Mesodermal cell (in vitro differentiated cells): Measurements from ENCODE around the gene STEAP4.

Experiments used
- H3K27ac ChIP-seq: 2 replicates; pipeline ENCODE4 v1.7.0; 2013; ENCODE audit warnings: mild to moderate bottlenecking, low read depth, low read length, moderate library complexity; ENCODE audit not compliant: severe bottlenecking
- H3K36me3 ChIP-seq: 2 replicates; pipeline ENCODE4 v1.7.1; 2013; ENCODE audit warnings: mild to moderate bottlenecking, low read length, moderate library complexity; ENCODE audit not compliant: control insufficient read depth, insufficient read depth
- H3K4me1 ChIP-seq: one replicate; pipeline ENCODE4 v1.7.1; 2013; ENCODE audit warnings: mild to moderate bottlenecking, low read length; ENCODE audit not compliant: insufficient read depth, control insufficient read depth, poor library complexity, severe bottlenecking
- H3K4me3 ChIP-seq: 2 replicates; pipeline ENCODE4 v1.7.0; 2013; ENCODE audit warnings: low read length, control low read depth, mild to moderate bottlenecking; ENCODE audit not compliant: insufficient read depth, poor library complexity, severe bottlenecking; ENCODE audit errors: extremely low read depth
- H3K9me3 ChIP-seq: 2 replicates; pipeline ENCODE4 v1.7.1; 2013; ENCODE audit warnings: mild to moderate bottlenecking, low read length, moderate library complexity; ENCODE audit not compliant: control insufficient read depth
- WGBS, 2 experiments: methylation state at CpG; one replicate each; pipeline ENCODE4 v1.1.5; 2013; ENCODE audit warnings: missing lambda C conversion rate in 2 of 2; ENCODE audit not compliant: insufficient coverage in 2 of 2; 5-methylcytosine and 5-hydroxymethylcytosine counted together

The STEAP4 gene

DNA sequence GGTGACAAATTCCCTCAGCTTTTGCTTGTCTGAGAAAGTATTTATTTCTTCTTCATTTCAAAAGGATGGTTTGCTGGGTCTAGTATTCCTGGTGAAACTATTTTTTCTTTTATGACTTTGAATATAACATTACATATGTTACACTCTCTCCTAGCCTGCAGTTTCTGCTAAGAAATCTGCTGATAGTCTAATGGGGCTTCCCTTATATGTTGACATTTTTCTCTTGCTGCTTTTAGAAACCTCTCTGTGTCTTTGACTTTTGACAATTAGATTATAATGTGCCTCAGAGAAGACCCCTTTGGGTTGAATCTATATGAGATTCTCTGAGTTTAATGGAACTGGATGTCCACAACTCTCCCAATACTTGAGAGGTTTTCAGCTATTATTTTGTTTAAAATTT, 53.1 kb downstream of the STEAP4 start:
- no peaks in the 10 kb centered on the region for H3K36me3 ChIP-seq
- H3K27ac ChIP-seq, result no peak overlapping the region
- H3K4me1 ChIP-seq, result peaks cover 4% of the 10 kb centered on the region
- H3K4me3 ChIP-seq, result no peak overlapping the region
- peaks cover 3% of the 10 kb centered on the region for H3K9me3 ChIP-seq

DNA sequence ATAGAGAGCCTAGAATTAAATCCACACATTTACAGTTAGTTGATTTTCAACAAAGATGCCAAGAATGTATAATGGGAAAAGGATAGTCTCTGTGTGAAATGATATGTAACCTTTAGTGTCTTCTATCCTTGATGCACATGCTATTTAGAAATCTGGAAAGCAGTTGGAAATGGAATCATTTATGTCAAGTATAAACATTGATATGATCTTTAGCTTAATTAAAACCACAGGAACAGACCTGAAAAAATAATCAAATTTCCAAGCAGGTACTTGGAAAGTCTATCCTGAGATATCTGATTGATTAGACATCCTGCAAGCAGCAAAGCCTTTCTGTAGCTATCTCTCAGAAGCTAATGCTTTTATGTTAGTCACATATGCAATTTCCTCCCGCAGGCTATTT, 62.4 kb downstream of the STEAP4 start:
- WGBS, 2 experiments, result no CpG with 5 or more reads among the region's 1 CpG

GRCh38 chr7:88243345-88243909, 63.3 kb downstream of the STEAP4 start:
- Histone ChIP-seq H3K9me3 (no peaks in the 10 kb centered on the region), H3K4me1 (no peaks in the 10 kb centered on the region), H3K36me3 (no peaks in the 10 kb centered on the region), H3K4me3 (no peak overlapping the region), H3K27ac (no peak overlapping the region)
- WGBS, 2 experiments, result 80 to 83% methylated on average over 1 of the region's 2 CpGs

More for the DNA sequence above, 62.4 kb downstream of the STEAP4 start:
- no peaks in the 10 kb centered on the region for H3K4me1 ChIP-seq
- no peaks in the 10 kb centered on the region for H3K9me3 ChIP-seq
- no peak overlapping the region for H3K4me3 ChIP-seq
- H3K36me3 ChIP-seq, result no peaks in the 10 kb centered on the region
- H3K27ac ChIP-seq, result no peak overlapping the region

DNA sequence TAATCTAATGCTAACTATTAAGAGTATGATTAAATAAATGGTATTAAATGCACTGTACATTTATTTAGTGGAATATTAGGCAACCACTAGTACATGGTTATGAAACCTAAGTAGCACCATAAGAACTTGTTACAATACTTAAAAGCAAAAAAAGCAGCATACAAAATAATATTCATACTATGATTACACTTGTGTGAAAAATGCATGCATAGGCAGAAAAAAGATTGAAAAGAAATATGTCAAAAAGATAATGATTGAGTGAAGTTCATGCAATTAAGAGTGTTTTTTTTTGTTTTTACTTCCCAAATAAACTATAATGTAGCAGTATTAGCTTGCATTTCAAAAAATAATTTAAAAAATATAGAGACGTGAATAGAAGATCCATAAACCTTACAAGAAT, 66.8 kb downstream of the STEAP4 start:
- no peak overlapping the region for H3K4me3 ChIP-seq
- no peaks in the 10 kb centered on the region for H3K9me3 ChIP-seq
- no CpG with 5 or more reads among the region's 1 CpG for WGBS, 2 experiments

GRCh38 chr7:88233828-88234227, 72.9 kb downstream of the STEAP4 start:
- Histone ChIP-seq H3K9me3 (no peaks in the 10 kb centered on the region), H3K36me3 (no peaks in the 10 kb centered on the region), H3K27ac (no peak overlapping the region), H3K4me1 (no peaks in the 10 kb centered on the region), H3K4me3 (no peak overlapping the region)

More for the DNA sequence above, 66.8 kb downstream of the STEAP4 start:
- Histone ChIP-seq H3K27ac (no peak overlapping the region), H3K36me3 (no peaks in the 10 kb centered on the region), H3K4me1 (no peaks in the 10 kb centered on the region)

DNA sequence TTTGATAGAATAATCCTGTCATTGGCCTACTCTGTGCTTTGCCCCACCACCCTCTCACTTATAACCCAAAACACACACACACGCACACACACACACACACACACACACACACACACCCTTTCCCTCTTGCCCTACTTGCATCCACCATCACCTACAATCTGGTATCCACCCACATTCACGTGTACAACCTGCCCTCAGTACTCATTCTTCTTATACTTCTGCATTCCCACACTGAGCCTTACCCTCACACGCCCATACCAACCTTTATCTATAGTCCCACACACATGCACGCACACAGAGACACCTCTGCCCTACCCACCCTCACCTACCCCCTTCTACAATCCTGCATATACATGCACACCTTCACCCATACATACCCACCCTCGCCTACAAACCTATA, 76.0 kb downstream of the STEAP4 start:
- WGBS, 2 experiments, result 72 to 77% methylated on average over 4 of the region's 5 CpGs
- no peak overlapping the region for H3K4me3 ChIP-seq
- H3K36me3 ChIP-seq, result no peaks in the 10 kb centered on the region
- no peak overlapping the region for H3K27ac ChIP-seq
- no peaks in the 10 kb centered on the region for H3K4me1 ChIP-seq
- H3K9me3 ChIP-seq, result peaks cover 4% of the 10 kb centered on the region

DNA sequence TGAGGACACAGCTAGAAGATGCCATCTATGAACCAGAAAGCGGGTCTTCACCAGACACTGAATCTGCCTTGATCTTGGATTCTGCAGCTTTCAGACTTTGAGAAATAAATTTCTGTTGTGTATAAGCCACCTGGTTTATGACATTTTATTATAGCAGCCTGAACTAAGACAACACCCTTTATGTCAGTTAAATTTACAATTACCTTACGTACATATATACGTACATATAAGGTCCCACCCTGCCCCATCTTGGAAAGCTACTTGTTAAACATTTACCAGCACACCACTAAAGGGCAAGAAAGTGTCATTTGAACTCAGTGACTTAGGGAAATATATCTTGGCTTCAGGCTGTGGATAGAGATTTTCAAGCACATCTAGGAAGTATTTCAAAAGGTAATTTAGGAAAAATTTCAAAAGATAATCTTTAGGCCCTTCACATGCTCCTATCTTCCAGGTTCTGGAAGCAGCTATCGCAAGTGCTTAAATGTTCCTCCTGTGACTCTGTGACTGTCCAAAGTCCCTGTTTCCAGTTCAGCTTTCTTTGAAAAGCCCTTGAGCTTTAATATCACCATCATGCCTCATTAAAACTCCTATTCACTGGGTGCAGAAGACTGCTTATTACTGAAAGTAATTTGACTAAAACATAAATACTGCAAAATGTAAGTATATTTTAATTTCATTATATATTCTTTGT, 77.2 kb downstream of the STEAP4 start:
- 100% methylated on average over 2 to 4 of the region's 4 CpGs for WGBS, 2 experiments
- Histone ChIP-seq H3K36me3 (no peaks in the 10 kb centered on the region), H3K9me3 (peaks cover 4% of the 10 kb centered on the region), H3K4me1 (no peaks in the 10 kb centered on the region), H3K27ac (no peak overlapping the region), H3K4me3 (no peak overlapping the region)

- no peak overlapping the region for H3K4me3 ChIP-seq
- H3K27ac ChIP-seq, result no peak overlapping the region
- H3K36me3 ChIP-seq, result no peaks in the 10 kb centered on the region
- WGBS, 2 experiments, result 87 to 92% methylated on average over 6 of the region's 6 CpGs
- H3K4me1 ChIP-seq, result no peaks in the 10 kb centered on the region
- H3K9me3 ChIP-seq, result peaks cover 4% of the 10 kb centered on the region
Measured at GRCh38 chr7:88226886-88227516, 79.7 kb downstream of the STEAP4 start.

DNA sequence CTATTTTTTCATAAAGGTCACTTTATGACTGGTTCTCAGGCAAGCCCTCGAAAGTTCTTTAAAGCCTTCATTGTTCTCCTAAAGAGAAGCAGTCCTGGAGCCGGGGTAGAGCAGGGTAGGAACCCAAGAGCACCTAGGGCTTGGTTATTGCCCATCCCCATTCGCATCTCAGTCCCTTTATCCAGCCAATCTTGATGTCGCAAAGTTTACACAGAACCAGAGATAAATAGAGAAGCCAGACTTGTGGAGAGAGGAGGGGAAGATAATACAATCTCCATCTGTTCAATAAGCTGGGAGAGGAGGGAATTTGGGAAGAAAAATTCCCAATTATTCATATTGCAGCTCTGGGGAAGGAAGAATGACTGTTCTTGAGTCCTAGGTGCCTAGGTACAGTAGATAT, 80.5 kb downstream of the STEAP4 start:
- Histone ChIP-seq H3K4me1 (no peaks in the 10 kb centered on the region), H3K36me3 (no peaks in the 10 kb centered on the region), H3K4me3 (no peak overlapping the region), H3K27ac (no peak overlapping the region), H3K9me3 (peaks cover 4% of the 10 kb centered on the region)
- WGBS, 2 experiments, result 78 to 100% methylated on average over 2 of the region's 4 CpGs

DNA sequence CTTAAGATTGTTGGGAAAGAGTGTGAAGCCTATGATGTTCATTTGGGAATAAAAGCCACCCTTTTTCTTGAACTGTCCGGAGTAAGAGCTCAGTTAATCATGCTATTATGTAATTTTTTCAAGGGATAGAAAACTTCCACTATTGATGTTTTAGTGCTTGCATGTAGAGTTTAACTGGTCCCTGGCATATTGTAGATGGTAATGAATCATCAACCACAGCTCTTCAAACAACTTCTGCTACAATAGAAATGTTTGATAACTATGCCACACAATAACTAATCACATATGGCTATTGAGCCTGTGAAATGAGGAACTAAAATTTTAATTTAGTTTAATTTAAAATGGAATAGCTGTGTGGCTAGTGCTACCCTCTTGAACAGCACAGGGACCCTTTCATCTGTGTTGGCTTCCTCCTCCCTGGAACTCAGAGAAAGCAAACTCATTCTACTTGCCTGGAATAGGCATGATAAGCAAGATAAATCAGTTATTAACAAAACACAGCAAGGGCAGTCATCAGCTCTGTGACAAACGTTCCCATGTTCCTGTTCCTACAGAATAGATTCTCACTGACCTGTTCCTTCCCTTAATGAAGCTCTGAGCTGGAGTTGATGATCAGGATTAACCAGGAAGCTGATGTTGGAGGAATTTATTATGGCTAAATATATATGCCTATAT, 82.0 kb downstream of the STEAP4 start:
- Histone ChIP-seq H3K27ac (no peak overlapping the region), H3K4me1 (no peaks in the 10 kb centered on the region), H3K9me3 (peaks cover 4% of the 10 kb centered on the region), H3K36me3 (no peaks in the 10 kb centered on the region), H3K4me3 (no peak overlapping the region)
- 89% methylated on average over 1 of the region's 2 CpGs; no CpG with 5 or more reads in 1 of the 2 experiments for WGBS, 2 experiments

- H3K4me3 ChIP-seq, result no peak overlapping the region
- no peak overlapping the region for H3K27ac ChIP-seq
- no peaks in the 10 kb centered on the region for H3K9me3 ChIP-seq
- no peaks in the 10 kb centered on the region for H3K4me1 ChIP-seq
- WGBS, 2 experiments, result 100% methylated on average over 1 of the region's 2 CpGs; no CpG with 5 or more reads in 1 of the 2 experiments
- no peaks in the 10 kb centered on the region for H3K36me3 ChIP-seq
Measured at GRCh38 chr7:88223265-88223664, 83.4 kb downstream of the STEAP4 start.
